Body of pancreas (tissue), 4 donors: ENCODE measurements around the gene TNS3.

Experiments used
- POLR2A ChIP-seq, 3 donors: fragments of 450-650 bp; IDR thresholded peaks; one replicate each; pipeline ENCODE4 v1.6.1; 2016; ENCODE audit warnings: antibody characterized with exemption in 3 of 3, mild to moderate bottlenecking in 2 of 3
- TF ChIP-seq, protein P1 (sequence below), 7 experiments: fragments of 450-650 bp in 4 of 7; fragments of 200-600 bp in 3 of 7; sonication (generic) in 3 of 7; IDR thresholded peaks; one replicate each; pipeline ENCODE4 v1.5.1; 2016 to 2019; ENCODE audit warnings: antibody characterized with exemption in 7 of 7

DNA sequence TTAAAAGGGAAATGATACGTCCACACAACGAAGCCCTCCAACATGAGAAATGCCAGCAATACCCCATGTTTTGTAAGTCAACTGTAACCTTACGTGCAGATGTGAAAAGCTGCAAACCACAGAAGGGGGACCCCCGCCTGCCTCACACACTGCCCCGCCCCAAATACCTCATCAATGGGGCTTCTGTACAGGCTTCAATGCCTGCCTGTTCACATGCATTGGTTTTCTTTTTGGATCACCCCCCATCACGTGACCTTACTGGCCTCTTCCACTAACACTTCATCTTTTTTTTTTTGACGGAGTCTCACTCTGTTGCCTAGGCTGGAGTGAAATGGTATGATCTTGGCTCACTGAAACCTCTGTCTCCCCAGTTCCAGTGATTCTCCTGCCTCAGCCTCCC is 224.0 kb downstream of the TNS3 start:
- TF ChIP-seq, protein P1, sequence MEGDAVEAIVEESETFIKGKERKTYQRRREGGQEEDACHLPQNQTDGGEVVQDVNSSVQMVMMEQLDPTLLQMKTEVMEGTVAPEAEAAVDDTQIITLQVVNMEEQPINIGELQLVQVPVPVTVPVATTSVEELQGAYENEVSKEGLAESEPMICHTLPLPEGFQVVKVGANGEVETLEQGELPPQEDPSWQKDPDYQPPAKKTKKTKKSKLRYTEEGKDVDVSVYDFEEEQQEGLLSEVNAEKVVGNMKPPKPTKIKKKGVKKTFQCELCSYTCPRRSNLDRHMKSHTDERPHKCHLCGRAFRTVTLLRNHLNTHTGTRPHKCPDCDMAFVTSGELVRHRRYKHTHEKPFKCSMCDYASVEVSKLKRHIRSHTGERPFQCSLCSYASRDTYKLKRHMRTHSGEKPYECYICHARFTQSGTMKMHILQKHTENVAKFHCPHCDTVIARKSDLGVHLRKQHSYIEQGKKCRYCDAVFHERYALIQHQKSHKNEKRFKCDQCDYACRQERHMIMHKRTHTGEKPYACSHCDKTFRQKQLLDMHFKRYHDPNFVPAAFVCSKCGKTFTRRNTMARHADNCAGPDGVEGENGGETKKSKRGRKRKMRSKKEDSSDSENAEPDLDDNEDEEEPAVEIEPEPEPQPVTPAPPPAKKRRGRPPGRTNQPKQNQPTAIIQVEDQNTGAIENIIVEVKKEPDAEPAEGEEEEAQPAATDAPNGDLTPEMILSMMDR (IDR thresholded peaks at IDR 0.05), result no peak
- no peak for TF ChIP-seq POLR2A (IDR thresholded peaks at IDR 0.05)
